ENCODE measurements around the gene SUFU. TPM values are rescaled to one million over a fixed set of nuclear protein-coding genes. Genes with fewer than 3 reads are reported as not detected.

SUFU gene
- total RNA-seq, 1 donor from 2014 or later, result 0.79 TPM

DNA sequence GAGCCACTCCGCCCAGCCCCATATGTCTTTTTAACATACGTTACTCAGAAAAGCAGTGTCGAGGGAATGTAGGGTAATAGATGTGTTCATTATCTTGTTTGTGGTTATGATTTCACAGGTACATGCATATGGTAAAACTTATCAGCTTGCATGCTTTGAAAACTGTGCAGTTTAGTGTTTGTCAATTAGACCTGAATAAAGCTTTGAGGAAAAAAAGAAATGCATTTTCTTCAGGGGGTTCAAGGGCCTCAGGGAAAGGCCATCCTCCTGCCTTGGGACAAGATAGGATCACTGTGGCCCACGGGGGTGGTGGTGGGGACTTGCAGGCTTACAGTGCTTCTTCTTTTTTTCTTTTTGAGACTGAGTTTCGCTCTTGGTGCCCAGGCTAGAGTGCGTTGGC is 36.5 kb upstream of the SUFU start:
- Histone ChIP-seq H3K36me3 (ENCODE audit: control insufficient read depth, insufficient read depth, low read length) (no peaks in the 10 kb centered on the region), H3K4me3 (ENCODE audit: low read depth, low read length) (no peak overlapping the region), H3K27me3 (ENCODE audit: control insufficient read depth, insufficient read depth, low read length) (no peaks in the 10 kb centered on the region)
- FAIRE-seq (no peak), DNase-seq (ENCODE audit: low read depth) (no peak)
- TF ChIP-seq, protein P1, sequence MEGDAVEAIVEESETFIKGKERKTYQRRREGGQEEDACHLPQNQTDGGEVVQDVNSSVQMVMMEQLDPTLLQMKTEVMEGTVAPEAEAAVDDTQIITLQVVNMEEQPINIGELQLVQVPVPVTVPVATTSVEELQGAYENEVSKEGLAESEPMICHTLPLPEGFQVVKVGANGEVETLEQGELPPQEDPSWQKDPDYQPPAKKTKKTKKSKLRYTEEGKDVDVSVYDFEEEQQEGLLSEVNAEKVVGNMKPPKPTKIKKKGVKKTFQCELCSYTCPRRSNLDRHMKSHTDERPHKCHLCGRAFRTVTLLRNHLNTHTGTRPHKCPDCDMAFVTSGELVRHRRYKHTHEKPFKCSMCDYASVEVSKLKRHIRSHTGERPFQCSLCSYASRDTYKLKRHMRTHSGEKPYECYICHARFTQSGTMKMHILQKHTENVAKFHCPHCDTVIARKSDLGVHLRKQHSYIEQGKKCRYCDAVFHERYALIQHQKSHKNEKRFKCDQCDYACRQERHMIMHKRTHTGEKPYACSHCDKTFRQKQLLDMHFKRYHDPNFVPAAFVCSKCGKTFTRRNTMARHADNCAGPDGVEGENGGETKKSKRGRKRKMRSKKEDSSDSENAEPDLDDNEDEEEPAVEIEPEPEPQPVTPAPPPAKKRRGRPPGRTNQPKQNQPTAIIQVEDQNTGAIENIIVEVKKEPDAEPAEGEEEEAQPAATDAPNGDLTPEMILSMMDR (IDR thresholded peaks at IDR 0.05; ENCODE audit: insufficient read depth, low read length, severe bottlenecking), result no peak

DNA sequence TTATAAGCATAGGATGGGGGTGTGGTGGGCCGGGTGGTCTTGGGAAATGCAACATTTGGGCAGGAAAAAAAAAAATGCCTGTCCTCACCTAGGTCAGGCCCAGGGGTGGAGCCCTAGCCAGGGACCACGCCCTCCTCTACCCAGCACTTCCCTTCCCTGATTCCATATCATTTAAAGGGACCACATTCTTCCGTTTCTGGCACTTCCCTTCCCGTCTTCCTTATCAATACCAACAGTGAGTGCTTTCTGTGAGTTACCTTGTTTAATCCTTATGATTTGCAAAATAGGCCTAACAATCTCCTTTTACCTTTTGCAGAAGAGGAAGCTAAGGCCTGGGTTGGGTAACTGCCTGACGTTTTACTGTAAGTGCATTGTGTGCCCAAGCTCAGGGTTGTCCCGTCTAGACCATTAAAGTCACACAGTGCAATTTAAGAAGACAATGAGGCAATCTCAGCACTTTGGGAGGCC is 35.8 kb upstream of the SUFU start:
- TF ChIP-seq, protein P1 (IDR thresholded peaks at IDR 0.05; ENCODE audit: insufficient read depth, low read length, severe bottlenecking), result no peak
- no peak for FAIRE-seq

GRCh38 chr10:102468683-102469082 is 35.1 kb upstream of the SUFU start:
- no peaks in the 10 kb centered on the region for H3K36me3 ChIP-seq (ENCODE audit: control insufficient read depth, insufficient read depth, low read length)
- no peak for DNase-seq (ENCODE audit: low read depth)
- H3K4me3 ChIP-seq (ENCODE audit: low read depth, low read length), result no peak overlapping the region
- no peak for FAIRE-seq
- H3K27me3 ChIP-seq (ENCODE audit: control insufficient read depth, insufficient read depth, low read length), result no peaks in the 10 kb centered on the region
- TF ChIP-seq, protein P1 (IDR thresholded peaks at IDR 0.05; ENCODE audit: insufficient read depth, low read length, severe bottlenecking), result no peak

More for the DNA sequence above, 35.8 kb upstream of the SUFU start:
- Histone ChIP-seq H3K36me3 (ENCODE audit: control insufficient read depth, insufficient read depth, low read length) (no peaks in the 10 kb centered on the region), H3K4me3 (ENCODE audit: low read depth, low read length) (no peak overlapping the region), H3K27me3 (ENCODE audit: control insufficient read depth, insufficient read depth, low read length) (no peaks in the 10 kb centered on the region)
- DNase-seq (ENCODE audit: low read depth), result no peak

DNA sequence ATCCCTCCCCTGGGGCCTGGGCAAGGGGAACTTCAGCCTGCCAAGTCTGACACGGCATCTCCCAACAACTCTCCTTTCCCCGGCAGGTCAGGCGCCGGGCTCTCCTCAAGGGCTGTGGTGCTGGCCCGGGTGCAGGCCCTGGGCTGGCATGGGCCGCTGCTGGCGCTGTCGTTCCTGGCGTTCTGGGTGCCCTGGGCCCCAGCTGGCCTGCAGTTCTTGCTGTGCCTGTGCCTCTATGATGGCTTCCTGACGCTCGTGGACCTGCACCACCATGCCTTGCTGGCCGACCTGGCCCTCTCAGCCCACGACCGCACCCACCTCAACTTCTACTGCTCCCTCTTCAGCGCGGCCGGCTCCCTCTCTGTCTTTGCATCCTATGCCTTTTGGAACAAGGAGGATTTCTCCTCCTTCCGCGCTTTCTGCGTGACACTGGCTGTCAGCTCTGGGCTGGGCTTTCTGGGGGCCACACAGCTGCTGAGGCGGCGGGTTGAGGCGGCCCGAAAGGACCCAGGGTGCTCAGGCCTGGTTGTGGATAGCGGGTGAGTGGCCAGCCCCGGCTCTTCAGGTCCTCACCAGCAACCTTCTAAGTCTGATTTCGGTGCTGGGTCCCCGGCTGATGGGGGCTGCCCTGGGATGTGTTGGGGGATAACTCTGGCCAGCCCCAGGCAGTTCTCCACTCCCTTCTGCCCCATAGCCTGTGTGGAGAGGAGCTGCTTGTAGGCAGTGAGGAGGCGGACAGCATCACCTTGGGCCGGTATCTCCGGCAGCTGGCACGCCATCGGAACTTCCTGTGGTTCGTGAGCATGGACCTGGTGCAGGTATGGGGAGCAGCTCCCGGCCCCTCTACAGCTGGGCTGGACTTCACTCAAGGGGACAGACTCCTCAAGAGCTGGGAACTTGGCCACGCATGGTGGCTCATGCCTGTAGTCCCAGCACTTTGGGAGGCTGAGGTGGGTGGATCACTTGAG is 32.9 kb upstream of the SUFU start:
- no peak overlapping the region for H3K4me3 ChIP-seq (ENCODE audit: low read depth, low read length)
- no peaks in the 10 kb centered on the region for H3K27me3 ChIP-seq (ENCODE audit: control insufficient read depth, insufficient read depth, low read length)
- H3K36me3 ChIP-seq (ENCODE audit: control insufficient read depth, insufficient read depth, low read length), result no peaks in the 10 kb centered on the region
- DNase-seq (ENCODE audit: low read depth), result no peak
- no peak for FAIRE-seq
- TF ChIP-seq, protein P1 (IDR thresholded peaks at IDR 0.05; ENCODE audit: insufficient read depth, low read length, severe bottlenecking), result no peak

DNA sequence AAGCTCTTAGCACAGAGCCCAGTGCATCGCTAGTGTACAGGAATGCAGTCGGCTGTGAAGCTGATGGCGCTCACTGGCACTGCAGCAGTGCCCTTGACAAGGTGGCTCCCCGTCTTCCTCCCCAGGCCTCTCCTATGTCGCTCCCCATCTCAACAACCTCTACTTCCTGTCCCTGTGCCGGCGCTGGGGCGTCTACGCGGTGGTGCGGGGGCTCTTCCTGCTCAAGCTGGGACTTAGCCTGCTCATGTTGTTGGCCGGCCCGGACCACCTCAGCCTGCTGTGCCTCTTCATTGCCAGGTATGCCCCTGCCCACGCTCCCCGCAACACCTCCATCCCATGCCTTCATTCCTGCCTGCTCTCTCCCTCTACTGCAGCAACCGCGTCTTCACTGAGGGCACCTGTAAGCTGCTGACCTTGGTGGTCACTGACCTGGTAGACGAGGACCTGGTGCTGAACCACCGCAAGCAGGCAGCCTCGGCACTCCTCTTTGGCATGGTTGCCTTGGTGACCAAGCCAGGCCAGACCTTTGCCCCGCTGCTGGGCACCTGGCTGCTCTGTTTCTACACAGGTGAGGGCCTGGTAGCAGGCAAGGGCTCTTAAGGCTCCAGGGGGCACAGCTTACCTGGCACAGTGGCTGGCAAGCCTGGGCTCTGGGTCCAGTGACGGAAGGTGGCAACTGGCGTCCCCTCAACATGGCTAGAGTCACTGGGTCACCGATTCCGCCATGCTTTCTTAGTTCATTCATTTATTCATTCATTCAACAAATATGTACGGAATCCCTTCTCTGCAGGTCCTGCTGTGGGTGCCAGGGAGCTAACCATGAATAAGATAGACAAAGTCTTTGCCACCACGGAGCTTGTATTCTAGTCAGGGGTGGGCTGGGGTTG is 30.1 kb upstream of the SUFU start:
- DNase-seq (ENCODE audit: low read depth) (no peak), FAIRE-seq (no peak)
- Histone ChIP-seq H3K27me3 (ENCODE audit: control insufficient read depth, insufficient read depth, low read length) (no peaks in the 10 kb centered on the region), H3K4me3 (ENCODE audit: low read depth, low read length) (no peak overlapping the region), H3K36me3 (ENCODE audit: control insufficient read depth, insufficient read depth, low read length) (peaks cover 1% of the 10 kb centered on the region)
- TF ChIP-seq, protein P1 (IDR thresholded peaks at IDR 0.05; ENCODE audit: insufficient read depth, low read length, severe bottlenecking), result no peak

All from bronchial epithelial cell (primary cell).